ENCODE results near the gene CD109. TPM values are rescaled to one million over a fixed set of nuclear protein-coding genes. Genes with fewer than 3 reads are reported as not detected.

Gene CD109
- 25.4 to 33.1 TPM (median 26.0 TPM) in 3 replicates for total RNA-seq
- long read RNA-seq, full-length matches to known transcripts = 24 of 34 reads
- long read RNA-seq, partial matches to known transcripts = 6 of 34 reads
- long read RNA-seq, other reads (novel, unspliced or antisense) = 4 of 34 reads

GRCh38 chr6:73695619-73696421 lies at the start of gene CD109:
Gene CD109, plus strand, starts transcription at chr6:73696203. Its CDS starts 13 bp downstream, at chr6:73696216.
- peak within 1 kb of the TSS; percentile 89 for H3K27ac Mint-ChIP-seq (ENCODE audit: unreplicated experiment)
- H3K27me3 Mint-ChIP-seq (ENCODE audit: low read depth) = no peaks in the 10 kb centered on the region
- peak; percentile 9 for TF ChIP-seq CTCF (IDR thresholded peaks at IDR 0.05)
- no peak for DNase-seq (ENCODE audit: low spot score)
- H3K4me1 Mint-ChIP-seq (ENCODE audit: low read depth) = peaks cover 37% of the 10 kb centered on the region
- H3K9me3 Mint-ChIP-seq (ENCODE audit: low read depth) = no peaks in the 10 kb centered on the region
- peak within 1 kb of the TSS; percentile 73 for H3K4me3 Mint-ChIP-seq (ENCODE audit: unreplicated experiment)
- peaks cover 6% of the 10 kb centered on the region for H3K36me3 Mint-ChIP-seq (ENCODE audit: low read depth)

- TF ChIP-seq CTCF (IDR thresholded peaks at IDR 0.05) = no peak
- Mint-ChIP-seq H3K36me3 (ENCODE audit: low read depth) (peaks cover 12% of the 10 kb centered on the region), H3K27ac (ENCODE audit: unreplicated experiment) (no peak overlapping the region), H3K9me3 (ENCODE audit: low read depth) (no peaks in the 10 kb centered on the region), H3K4me1 (ENCODE audit: low read depth) (peaks cover 56% of the 10 kb centered on the region), H3K4me3 (ENCODE audit: unreplicated experiment) (no peak overlapping the region), H3K27me3 (ENCODE audit: low read depth) (no peaks in the 10 kb centered on the region)
- DNase-seq (ENCODE audit: low spot score) = no peak
Measured at GRCh38 chr6:73648166-73648565, 47.8 kb upstream of the CD109 start.

- TF ChIP-seq CTCF (IDR thresholded peaks at IDR 0.05) = no peak
- Mint-ChIP-seq H3K4me3 (ENCODE audit: unreplicated experiment) (no peak overlapping the region), H3K36me3 (ENCODE audit: low read depth) (peaks cover 12% of the 10 kb centered on the region), H3K27me3 (ENCODE audit: low read depth) (no peaks in the 10 kb centered on the region), H3K27ac (ENCODE audit: unreplicated experiment) (no peak overlapping the region), H3K4me1 (ENCODE audit: low read depth) (peaks cover 58% of the 10 kb centered on the region), H3K9me3 (ENCODE audit: low read depth) (no peaks in the 10 kb centered on the region)
- DNase-seq (ENCODE audit: low spot score) = no peak
Measured at GRCh38 chr6:73649783-73650182, 46.2 kb upstream of the CD109 start.

- Mint-ChIP-seq H3K27me3 (ENCODE audit: low read depth) (no peaks in the 10 kb centered on the region), H3K36me3 (ENCODE audit: low read depth) (peaks cover 8% of the 10 kb centered on the region), H3K4me1 (ENCODE audit: low read depth) (peaks cover 36% of the 10 kb centered on the region), H3K4me3 (ENCODE audit: unreplicated experiment) (peak overlapping the region; percentile 97), H3K27ac (ENCODE audit: unreplicated experiment) (peak overlapping the region; percentile 96), H3K9me3 (ENCODE audit: low read depth) (no peaks in the 10 kb centered on the region)
- DNase-seq (ENCODE audit: low spot score) = no peak
- peak; percentile 79 for TF ChIP-seq CTCF (IDR thresholded peaks at IDR 0.05)
Measured at GRCh38 chr6:73652637-73653570, 43.1 kb upstream of the CD109 start.

All from chondrocyte (in vitro differentiated cells).